SK-MEL-5 (cell line): ENCODE data around the gene SERAC1. TPM values are rescaled to one million over a fixed set of nuclear protein-coding genes. Genes with fewer than 3 reads are reported as not detected.
A peak's percentile ranks its signal among the peaks of the same experiment; 100 is the strongest.
"Not testable (repeated sequence)": the region's sequence is repeated elsewhere in the genome, so short reads cannot be mapped to it uniquely, and the experiment has no call there.

ENCODE experiments used
- DNase-seq: peaks from one replicate; pipeline ENCODE4 v3.0.0-alpha.2; 2016; ENCODE audit warnings: low read depth, low spot score
- in situ Hi-C: cut with HindIII; loops from 2 replicates; pipeline ENCODE4 v1.10.0; 2016; ENCODE audit warnings: low sequenced_read_pairs, high pct_unique_total_duplicates, low pct_unique_long_range_greater_than_20kb
- polyA plus RNA-seq, 2 experiments: library from polyadenylated mRNA; depleted of rRNA; stranded (reverse); fragments of >200 nt; gene quantifications; 2 replicates each; pipeline ENCODE4 v1.2.3, GENCODE V29; 2015
- total RNA-seq: library from RNA; depleted of rRNA; stranded (reverse); fragments of >200 nt; shearing (Covaris generic); gene quantifications from 2 replicates; pipeline ENCODE4 v1.2.3, GENCODE V29; 2014; rRNA removed

Gene SERAC1
- total RNA-seq: 6.6 and 6.7 TPM in 2 replicates
- polyA plus RNA-seq (2015; cell fraction: cytosol; rRNA removed): 5.2 and 7.0 TPM in 2 replicates
- 11.1 and 11.9 TPM in 2 replicates for polyA plus RNA-seq (2015; cell fraction: nucleus; rRNA removed)

DNA sequence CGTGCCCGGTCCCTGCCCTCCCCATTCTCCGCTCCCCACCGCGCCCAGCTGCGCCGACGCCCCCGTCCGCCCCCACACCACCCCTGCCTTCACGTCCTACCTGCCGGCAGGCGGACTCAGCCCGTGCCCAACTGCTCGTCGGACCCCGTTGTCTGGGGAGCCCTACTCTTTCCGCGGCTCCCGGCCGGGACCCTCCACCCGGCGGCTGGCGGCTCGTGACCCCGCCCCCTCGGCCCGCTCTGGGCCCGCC is at the start of gene SERAC1:
TSS of gene SERAC1 (minus strand) at position 223 of the 250 bp plus-strand sequence. CDS start 9,899 bp downstream, outside the sequence.
- DNase-seq: no peak
- in situ Hi-C loops: no loop called here

DNA sequence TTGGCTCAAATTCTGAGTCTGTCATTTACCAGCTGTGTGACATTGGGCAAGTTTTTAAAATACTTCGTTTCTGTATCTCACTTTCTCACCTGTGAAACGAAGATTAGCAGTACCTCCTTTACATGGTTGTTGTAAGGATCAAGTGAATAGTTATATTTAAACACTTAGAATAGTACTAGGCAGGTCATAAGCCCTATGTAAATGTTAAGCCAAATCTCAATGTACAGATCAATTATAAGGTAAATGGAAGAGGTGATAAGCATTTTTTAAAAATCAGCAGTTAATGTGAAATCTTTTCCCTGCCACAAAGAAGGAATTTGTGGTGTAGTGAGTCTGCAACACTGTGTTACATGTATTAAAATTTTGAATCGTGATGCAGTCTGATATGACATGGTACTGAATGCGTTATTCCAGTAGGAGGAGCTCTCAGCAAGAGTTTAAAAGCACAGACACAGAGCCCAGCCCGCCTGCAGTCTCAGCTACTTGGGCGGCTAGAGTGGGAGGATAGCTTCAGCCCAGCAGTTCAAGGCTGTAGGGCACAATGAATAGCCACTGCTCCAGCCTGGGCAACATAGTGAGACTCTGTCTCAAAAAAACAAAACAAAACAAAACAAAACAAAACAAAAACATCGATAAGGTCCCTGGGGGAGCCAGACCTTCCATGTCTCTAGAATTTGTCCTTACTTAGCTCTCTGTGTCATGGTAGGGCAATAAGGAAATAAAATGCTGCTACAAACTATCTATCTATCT is 46.0 kb upstream of the SERAC1 start:
- DNase-seq: peak; percentile 89
- in situ Hi-C loops: no loop called here

DNA sequence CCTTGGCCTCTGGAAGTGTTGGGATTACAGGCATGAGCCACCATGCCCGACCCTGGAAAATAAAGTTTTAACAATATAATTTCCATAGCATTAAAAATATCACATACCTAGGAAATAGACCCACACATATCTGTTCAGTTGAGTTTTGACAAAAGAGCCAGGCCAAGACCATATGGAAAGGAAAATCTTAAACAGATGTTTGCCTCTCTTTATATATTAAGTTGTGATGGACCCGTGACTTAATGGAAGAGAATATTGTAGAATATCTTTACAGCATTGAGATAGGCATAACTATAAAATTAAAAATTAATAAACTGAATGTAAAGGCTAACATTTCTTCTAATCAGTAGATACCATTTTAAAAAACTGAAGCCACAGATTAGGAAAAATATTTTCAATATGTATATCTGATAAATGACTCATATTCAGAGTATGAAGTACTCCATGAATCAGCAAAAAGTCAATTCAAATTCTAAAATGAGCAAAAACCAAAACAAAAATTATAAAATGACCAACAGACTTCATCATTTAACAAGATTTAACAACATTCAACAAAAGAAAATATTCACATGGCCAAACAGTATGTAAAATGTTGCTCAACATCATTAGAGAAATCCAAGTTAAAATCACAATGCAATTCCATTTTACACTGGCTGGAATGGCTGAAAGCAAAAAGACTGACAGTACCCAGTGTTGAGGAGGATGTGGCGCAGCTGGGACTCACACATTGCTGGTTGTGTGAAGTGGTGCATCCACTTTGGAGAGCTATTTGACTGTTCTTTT is 43.4 kb upstream of the SERAC1 start:
- no peak for DNase-seq
- in situ Hi-C loops: no loop called here

DNA sequence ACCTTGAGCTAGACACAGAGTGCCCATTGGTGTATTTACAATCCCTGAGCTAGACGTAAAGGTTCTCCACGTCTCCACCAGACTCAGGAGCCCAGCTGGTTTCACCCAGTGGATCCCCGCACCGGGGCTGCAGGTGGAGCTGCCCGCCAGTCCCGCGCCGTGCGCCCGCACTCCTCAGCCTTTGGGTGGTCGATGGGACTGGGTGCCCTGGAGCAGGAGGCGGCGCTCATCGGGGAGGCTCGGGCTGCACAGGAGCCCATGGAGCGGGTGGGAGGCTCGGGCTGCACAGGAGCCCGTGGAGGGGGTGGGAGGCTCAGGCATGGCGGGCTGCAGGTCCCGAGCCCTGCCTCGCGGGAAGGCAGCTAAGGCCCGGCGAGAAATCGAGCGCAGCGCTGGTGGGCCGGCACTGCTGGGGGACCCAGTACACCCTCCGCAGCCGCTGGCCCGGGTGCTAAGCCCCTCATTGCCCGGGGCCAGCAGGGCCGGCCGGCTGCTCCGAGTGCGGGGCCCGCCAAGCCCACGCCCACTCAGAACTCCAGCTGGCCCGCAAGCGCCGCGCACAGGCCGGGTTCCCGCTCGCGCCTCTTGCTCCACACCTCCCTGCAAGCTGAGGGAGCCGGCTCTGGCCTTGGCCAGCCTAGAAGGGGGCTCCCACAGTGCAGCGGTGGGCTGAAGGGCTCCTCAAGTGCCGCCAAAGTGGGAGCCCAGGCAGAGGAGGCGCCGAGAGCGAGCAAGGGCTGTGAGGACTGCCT is 41.7 kb upstream of the SERAC1 start:
- DNase-seq, in situ Hi-C loops: not testable (repeated sequence)

DNA sequence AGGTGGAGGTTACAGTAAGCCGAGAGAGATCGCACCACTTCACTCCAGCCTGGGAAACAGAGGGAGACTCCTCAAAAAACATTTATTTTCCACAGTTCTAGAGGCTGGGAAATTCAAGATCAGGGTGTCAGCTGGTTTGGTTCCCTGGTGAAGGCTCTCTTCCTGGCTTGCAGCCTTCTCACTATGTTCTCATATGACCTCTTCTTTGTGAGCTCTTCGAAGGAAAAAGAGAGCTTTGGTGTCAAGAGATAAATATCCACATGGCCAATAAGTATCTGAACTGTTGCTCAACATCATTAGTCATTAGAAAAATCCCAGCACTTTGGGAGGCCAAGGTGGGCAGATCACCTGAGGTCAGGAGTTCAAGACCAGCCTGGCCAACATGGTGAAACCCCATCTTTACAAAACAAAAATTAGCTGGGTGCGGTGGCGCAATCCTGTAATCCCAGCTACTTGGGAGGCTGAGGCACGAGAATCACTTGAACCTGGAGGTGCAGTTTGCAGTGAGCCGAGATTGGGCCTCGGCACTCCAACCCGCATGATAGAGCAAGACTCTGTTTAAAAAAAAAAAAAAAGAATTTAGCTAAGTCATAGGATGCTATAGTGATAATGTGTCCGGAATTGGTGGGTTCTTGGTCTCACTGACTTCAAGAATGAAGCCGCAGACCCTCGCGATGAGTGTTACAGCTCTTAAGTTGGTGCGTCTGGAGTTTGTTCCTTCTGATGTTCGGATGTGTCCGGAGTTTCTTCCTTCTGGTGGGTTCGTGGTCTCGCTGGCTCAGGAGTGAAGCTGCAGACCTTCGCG is 40.4 kb upstream of the SERAC1 start:
- in situ Hi-C loops, DNase-seq: not testable (repeated sequence)

DNA sequence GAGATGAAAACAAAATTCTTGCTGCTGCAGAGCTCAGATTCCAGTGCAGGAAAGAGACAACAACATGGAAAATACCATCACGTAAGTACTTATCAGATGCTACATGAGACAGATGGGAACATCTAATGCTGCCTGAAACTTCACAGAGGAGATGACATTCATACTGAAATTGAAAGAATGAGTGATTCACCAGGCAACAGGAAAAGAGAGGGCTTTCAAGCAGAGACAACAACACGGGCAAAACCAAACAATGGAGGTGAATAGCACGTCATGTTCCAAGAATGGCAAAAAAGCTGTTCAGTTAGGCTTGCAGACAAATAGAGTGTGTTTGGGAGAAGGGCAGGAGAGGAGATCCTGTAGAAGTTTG is 39.3 kb upstream of the SERAC1 start:
- DNase-seq: peak; percentile 31
- in situ Hi-C loops: no loop called here

DNA sequence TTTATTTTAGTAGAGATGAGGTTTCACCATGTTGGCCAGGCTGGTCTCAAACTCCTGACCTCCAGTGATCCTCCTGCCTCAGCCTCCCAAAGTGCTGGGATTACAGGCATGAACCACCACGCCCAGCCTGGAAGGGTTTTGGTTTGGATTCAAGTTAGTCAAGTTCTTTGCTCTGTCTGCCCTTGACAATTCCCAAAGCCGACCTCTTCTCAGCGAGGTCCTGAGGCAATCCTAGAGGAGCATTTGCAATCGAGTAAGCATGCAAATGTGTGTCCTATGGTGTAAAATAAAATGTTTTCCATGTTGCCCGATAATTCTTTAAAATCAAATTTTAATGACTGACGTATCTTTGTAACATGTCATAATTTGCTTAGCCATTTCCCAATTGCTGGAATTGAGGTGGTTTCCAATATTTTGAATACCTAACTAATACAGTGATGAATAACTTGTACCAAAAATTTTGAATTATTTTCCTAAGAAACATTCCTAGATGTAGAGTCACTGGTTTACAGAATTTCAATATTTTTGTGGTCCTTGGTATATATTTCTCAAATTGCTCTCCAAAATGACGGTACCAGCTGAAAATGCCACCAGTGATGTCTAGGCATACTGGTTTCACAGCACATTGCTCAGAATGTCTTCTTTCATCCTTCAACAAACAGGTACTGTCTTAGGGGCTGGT is 38.8 kb upstream of the SERAC1 start:
- in situ Hi-C loops: no loop called here

DNA sequence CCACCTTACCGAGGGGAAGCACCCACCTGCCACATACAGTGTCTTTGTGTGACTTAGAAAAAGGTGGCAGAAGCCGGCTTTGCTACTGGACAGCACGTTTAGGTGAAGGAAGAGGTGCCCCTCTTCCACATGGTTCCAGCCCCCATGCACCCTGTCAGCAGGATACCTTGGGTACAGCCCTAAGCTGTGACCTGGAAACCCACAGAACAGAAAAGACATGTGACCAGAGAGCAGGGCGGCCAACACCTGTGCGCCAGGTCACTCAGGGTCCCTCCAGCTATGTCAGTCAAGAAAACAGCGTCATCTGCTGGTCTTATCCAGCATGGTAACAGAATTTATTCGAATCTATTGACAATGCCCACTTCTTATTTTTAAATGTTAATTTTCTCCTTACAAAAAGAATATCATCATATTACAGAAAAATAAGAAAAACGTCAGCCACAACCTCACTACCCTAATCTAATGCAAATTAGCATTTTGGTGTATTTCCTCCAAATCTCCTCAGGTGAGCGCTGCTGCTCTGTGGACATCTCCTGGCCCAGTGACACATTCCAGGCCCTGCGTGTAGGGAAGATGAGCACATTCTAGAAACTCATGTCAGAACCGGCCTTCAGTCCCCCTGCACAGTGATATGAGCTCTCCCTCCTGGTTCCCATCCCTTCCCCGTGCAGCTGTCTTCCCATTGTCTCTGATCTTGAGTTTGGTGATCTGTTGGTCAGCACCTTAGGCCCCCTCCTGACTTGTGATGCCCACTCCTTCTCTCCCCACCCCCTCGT is 37.3 kb upstream of the SERAC1 start:
- peak; percentile 39 for DNase-seq
- in situ Hi-C loops: no loop called here

More for the DNA sequence above, 38.8 kb upstream of the SERAC1 start:
- no peak for DNase-seq

DNA sequence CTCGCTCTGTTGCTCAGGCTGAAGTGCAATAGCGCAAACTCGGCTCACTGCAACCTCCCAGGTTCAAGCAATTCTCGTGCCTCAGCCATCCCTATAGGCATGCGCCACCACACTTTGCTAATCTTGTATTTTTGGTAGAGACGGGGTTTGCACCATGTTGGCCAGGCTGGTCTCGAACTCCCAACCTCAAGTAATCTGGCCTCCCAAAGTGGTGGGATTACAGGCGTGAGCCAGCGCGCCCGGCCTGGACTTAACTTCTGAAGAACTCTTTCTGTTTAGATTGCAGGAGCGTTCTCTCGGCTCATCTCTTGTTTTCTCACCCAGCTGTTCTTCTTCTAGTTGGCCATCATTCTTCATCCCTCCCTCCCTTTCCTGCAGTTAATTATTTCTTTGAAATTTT is 30.4 kb upstream of the SERAC1 start:
- DNase-seq: no peak
- in situ Hi-C loops: no loop called here

DNA sequence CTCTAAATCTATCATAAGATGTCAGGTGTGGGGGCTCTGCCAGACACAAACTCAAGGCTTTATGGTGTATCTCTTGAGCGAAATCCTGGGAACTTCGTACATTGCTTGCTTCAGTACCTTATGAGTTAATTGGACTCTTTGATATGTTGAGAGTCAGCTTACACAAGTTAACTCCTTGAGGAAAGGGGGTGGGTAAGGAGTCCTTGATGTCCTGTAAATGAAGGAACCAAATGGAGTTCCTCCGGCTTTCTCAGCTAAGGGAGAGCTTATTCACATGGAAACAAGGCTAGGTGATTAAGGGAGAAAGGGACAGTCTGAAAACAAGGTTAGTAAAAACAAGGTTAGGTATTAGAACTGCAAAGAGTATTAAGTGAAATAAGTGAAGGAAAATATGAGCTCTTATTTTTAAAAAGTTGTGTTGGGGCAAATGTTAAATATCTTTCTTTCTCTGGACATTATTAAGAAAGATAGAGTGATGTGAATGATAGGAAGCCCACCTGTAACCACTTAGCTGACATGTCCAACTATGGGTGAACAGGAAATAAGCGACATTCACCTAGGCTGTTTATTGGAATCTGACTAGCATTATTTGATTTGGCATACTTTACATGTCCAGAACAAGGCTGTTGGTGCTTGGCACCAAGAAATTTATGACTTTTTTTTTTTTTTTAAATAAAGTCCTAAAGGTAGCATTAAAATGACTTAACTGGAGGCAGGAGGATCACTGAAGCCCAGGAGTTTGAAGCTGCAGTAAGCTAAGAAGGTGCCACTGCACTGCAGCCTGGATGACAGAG is 26.6 kb upstream of the SERAC1 start:
- DNase-seq: no peak
- in situ Hi-C loops: no loop called here

DNA sequence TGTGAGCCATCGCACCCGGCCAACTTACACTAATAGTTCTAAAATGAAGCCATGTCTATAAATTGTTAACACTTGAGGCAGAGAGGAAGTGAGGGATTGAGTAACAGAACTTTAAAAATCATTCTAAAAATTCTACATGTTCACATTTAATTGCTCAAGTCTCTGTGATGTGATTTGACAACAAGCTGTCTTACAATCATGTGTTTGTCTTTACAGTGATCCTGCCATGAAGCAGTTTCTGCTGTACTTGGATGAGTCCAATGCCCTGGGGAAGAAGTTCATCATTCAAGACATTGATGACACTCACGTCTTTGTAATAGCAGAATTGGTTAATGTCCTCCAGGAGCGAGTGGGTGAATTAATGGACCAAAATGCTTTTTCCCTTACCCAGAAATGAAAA is 23.7 kb upstream of the SERAC1 start:
- in situ Hi-C loops: no loop called here
- DNase-seq: peak; percentile 28

DNA sequence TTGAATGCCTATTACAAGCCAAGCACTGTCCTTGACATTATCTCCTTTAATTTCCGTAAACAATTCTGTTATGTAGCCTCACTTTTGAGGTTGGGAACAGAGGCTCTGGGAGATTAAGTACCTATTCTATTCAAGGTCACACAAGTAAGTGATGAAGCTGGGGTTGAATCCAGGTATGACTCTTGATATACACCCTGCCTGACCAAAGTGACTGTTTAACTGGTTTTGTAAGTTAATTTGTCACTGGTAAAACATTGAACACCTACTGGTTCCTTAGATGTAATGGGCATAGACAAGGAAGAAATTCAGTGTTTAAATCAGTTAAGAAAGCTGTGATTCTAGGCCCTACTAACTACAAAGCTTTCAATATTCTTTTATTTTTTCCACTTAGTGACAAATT is 23.0 kb upstream of the SERAC1 start:
- DNase-seq: no peak
- in situ Hi-C loops: no loop called here

DNA sequence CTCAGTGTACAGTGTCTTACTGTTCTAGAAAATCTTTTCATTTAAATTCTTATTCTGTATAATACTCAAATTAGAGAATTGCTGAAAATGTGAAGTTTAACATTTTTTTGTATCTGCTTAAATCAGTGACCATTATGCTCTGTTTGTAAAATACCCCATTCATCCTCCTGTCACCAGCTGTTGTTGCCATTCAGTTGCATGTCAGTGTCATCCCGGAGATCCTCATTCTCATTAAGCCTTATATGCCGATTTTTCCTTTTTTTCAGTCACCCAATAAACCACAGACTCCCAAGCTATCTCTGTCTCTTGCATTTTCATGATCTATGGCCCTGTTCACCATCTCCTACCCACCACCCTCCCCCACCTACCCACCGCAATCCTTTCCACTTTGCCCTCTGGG is 20.5 kb upstream of the SERAC1 start:
- in situ Hi-C loops: no loop called here
- DNase-seq: no peak

DNA sequence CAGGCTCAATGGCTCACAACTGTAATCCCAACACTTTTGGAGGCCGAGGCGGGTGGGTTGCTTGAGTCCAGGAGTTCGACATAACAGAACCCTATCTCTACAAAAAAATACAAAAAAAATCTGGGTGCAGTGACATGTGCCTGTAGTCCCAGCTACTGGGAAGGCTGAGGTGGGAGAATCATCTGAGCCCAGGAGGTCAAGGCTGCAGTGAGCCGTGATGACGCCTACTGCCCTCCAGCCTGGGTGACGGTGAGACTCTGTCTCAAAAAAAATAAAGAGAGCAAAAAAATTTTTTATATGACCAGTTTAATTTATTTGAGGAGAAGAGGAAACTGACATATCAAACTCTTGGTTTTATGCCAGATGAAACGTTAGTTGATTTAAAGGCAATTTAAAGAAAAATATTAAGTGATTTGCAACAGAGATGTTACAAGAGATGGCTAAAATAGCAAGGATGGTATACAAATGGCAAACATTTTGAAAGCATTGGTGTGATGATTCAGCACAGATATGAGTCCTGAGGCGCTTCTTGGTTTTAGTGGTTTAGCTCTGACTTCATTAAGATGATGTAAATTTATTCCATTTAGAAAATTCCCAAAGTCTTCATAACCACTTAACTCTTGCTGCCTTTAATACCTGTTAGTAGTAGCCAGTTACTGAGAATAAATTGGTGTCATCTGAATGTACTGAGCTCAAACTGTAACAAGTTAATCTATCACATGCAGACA is 17.8 kb upstream of the SERAC1 start:
- no peak for DNase-seq
- in situ Hi-C loops: no loop called here

DNA sequence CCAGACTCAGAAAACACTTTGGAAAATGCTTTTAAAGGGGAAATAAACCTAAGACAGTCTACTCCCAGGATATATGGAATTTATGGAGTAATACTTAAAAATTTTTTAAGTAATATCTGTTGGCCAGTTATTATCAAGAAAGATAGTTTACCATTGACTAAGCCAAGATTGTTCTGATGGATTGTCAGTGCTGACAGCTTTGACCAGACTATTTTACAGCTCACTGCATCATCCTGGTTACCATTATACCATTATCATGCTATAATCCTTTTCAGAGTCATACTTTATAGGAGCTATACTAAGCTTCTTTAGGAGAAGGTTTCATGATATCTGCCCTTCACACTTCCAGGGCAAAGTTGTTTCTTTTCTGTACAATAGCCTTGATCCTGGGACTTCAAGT is 16.5 kb upstream of the SERAC1 start:
- no peak for DNase-seq
- in situ Hi-C loops: no loop called here
